GM20000 (cell line): ENCODE data around the gene NNT.

ENCODE experiments used
- DNase-seq: peaks from one replicate; pipeline ENCODE4 v3.0.0; 2012; ENCODE audit warnings: low spot score
- TF ChIP-seq, protein P1 (sequence below): IDR thresholded peaks from 2 replicates; pipeline ENCODE4 v1.5.1; 2012; ENCODE audit warnings: mild to moderate bottlenecking, control low read depth; ENCODE audit errors: extremely low read depth, missing control alignments

NNT gene

DNA sequence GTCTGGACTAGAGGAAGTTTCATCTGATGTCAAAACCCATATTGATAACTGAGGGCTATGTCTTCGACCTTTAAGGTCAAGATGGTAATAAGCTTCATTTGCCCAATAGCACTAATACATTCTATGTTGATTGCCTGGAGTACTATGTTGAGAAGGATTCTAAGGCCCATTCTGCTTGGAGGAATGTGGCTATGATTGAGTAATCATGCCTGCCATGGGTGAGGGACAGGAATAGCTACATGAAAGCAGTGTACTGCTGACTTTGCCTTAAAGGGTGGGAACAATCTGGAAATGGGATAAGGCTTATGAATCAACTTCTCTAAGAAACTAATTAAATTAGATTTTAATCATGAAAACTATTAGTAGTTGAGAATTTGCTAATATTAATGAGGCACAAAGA, 13.6 kb downstream of the NNT start:
- no peak for DNase-seq
- TF ChIP-seq, protein P1, sequence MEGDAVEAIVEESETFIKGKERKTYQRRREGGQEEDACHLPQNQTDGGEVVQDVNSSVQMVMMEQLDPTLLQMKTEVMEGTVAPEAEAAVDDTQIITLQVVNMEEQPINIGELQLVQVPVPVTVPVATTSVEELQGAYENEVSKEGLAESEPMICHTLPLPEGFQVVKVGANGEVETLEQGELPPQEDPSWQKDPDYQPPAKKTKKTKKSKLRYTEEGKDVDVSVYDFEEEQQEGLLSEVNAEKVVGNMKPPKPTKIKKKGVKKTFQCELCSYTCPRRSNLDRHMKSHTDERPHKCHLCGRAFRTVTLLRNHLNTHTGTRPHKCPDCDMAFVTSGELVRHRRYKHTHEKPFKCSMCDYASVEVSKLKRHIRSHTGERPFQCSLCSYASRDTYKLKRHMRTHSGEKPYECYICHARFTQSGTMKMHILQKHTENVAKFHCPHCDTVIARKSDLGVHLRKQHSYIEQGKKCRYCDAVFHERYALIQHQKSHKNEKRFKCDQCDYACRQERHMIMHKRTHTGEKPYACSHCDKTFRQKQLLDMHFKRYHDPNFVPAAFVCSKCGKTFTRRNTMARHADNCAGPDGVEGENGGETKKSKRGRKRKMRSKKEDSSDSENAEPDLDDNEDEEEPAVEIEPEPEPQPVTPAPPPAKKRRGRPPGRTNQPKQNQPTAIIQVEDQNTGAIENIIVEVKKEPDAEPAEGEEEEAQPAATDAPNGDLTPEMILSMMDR, result no peak

DNA sequence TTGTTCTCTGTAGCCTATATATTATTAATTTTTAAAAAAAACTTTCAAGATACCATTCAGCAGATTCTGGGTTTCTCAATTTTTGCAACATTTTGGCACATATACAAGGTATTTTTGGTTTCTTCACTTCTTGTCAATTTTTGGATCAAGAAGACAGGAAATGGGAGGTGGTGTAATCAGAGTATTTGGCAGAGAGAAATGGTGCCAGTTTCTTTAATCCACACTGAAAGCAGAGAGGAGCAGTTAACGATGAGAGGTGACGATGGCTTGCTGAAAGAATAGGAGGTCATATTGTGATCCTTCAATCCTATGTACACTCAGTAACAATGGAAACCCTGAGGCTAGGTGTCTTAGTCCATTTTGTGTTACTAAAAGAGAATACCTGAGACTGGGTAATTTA, 16.4 kb downstream of the NNT start:
- TF ChIP-seq, protein P1, result no peak
- DNase-seq, result no peak

DNA sequence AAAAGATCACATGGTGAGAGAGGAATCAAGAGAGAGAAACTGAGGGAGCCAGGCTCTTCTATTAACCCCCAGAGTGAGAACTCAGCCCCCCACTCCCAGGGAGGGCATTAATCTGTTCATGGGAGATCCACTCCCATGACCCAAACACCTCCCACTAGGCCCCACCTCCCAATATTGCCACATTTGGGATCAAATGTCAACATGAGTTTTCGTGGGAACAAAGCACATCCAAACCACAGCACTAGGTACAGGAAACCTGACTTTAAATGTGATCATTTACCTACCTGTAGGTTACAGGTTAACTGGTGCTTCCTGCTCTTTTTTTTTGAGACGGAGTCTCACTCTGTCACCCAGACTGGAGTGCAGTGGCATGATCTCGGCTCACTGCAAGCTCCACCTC, 16.9 kb downstream of the NNT start:
- TF ChIP-seq, protein P1, result no peak
- no peak for DNase-seq

DNA sequence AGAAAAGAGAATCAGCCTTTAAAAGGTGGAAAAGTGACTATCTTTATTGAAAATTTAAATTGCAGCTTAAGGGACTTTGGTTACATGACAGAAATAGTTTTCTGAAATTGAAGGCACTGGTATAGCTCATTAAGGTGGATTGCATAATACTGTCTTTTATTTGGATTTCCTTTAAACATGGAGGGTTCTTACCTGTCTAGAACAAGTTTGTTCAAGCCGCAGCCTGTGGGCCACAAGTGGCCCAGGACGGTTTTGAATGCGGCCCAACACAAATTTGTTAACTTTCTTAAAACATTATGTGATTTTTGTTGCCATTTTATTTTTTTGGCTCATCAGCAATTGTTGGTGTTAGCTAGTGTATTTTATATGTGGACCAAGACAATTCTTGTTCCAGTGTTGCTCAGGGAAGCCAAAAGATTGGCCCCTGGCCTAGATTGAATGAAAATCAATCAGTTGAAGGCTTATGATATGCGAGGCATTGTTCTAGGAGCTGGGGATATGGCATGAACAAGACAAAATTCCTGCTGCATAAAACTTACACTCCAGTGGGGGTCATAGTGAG, 18.0 kb downstream of the NNT start:
- DNase-seq, result no peak
- TF ChIP-seq, protein P1, result no peak

DNA sequence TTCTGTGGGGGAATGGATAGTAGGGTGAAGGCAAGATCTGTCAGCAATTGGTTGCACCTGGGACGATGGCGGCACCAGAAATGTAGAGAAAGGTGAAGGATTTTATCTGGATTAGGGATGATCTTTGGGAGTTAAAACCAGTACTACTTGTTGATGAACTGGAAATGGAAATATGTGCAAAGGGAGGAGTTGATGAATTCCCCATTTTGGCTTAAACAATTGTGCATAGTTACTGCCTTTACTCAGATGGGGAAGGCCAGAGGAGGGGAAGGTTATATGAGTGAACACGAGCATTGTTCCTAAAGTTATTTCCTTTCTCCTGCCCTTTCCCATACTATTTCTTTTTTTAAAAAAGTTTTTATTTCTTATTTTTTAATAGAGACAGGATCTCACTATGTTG, 19.1 kb downstream of the NNT start:
- DNase-seq, result no peak
- TF ChIP-seq, protein P1, result no peak

DNA sequence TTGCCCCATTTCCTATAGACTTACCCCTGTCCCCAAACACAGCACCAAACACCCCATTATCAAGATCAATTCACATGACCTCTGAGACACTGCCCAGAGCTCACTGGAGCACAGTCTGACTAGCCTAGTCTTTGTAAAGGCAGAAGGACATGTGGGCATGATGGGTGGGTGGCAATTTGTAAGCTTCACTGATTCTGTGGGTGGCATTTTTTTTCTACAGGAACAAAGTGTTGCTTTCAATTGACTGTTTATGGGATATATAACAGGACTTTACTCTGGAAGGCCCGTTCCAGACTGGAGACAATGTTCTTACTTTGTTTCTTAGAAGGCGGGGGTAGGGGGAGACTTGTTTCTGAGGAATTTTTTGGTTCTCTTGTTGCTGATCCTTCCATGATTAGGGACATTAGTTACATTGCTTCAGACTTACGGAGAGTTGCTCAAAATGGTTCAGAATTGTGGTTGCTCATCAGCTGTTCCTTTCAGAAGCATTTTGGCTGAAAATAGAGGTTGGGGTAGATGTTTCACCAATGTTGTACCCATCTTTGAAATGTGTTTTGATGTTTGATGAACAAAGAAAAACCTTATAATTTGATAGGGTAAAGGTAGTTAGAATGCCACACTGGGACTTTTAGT, 20.2 kb downstream of the NNT start:
- DNase-seq, result no peak
- TF ChIP-seq, protein P1, result no peak

DNA sequence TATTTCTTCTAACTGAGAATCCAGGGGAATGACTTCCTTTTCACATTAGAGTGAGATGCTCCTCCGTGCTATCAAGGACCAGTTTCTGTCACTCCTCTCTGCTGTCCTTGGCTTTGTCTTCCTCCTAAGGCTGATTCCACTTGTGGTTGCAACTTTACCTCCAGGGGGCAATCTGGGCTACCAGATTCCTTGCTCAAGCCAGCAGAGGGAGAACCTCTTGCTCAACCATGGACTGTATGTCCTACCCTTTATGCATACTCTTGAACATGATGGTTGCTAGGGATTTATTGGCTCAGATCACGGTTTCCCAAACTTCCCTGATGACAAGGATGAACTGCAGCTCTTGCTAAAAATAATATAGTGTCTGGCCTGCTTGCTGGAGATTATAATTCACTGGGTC, 24.0 kb downstream of the NNT start:
- no peak for DNase-seq
- TF ChIP-seq, protein P1, result peak; percentile 21
